Gastroesophageal sphincter (tissue), 3 donors: ENCODE data around the gene CLEC4G.

Experiments used
- CTCF ChIP-seq, 4 experiments: fragments of 200-600 bp in 2 of 4; fragments of 450-650 bp in 2 of 4; sonication (generic) in 1 of 4; IDR thresholded peaks; one replicate each; pipeline ENCODE4 v1.5.1; 2017 to 2019; ENCODE audit warnings: antibody characterized with exemption in 4 of 4, mild to moderate bottlenecking in 2 of 4, moderate library complexity in 2 of 4
- EP300 ChIP-seq: sonication (generic); formaldehyde crosslinking; IDR thresholded peaks from one replicate; pipeline ENCODE4 v1.6.1; 2017; ENCODE audit warnings: antibody characterized with exemption, mild to moderate bottlenecking
- POLR2A ChIP-seq, 2 donors: fragments of 450-650 bp; IDR thresholded peaks; one replicate each; pipeline ENCODE4 v1.6.1; 2017; ENCODE audit warnings: antibody characterized with exemption in 2 of 2, mild to moderate bottlenecking in 2 of 2, moderate library complexity in 1 of 2
- POLR2AphosphoS5 ChIP-seq: sonication (generic); formaldehyde crosslinking; IDR thresholded peaks from one replicate; pipeline ENCODE4 v1.6.1; 2017; ENCODE audit warnings: antibody characterized with exemption

GRCh38 chr19:7709932-7710460 lies 21.9 kb downstream of the CLEC4G start:
- TF ChIP-seq CTCF (IDR thresholded peaks at IDR 0.05) (no peak), POLR2A (IDR thresholded peaks at IDR 0.05) (no peak), POLR2AphosphoS5 (no peak), EP300 (no peak)
